MCF 10A (cell line): ENCODE measurements around the gene ADARB2. TPM values are rescaled to one million over a fixed set of nuclear protein-coding genes. Genes with fewer than 3 reads are reported as not detected.

Experiments used
- BruUV-seq: library from RNA; stranded (reverse); fragments of 400-500 nt; replicated peaks from 2 replicates; lab custom pipeline; 2021; lab: Mats Ljungman, UMichigan
- CTCF ChIA-PET: fragments of 300-600 bp; sonication (Branson Sonifier 250); formaldehyde crosslinking; extraction: SDS; loops from one replicate; lab custom pipeline; 2021; ENCODE audit warnings: antibody characterized with exemption, inconsistent platforms; lab: Yijun Ruan, JAX
- POLR2A ChIA-PET: fragments of 300-600, 350-650 bp; sonication (Branson Sonifier 250); formaldehyde crosslinking; extraction: SDS; loops from one replicate; lab custom pipeline; 2020; ENCODE audit warnings: antibody characterized with exemption, inconsistent platforms; lab: Yijun Ruan, JAX
- DNase-seq: peaks from one replicate; pipeline ENCODE4 v3.0.0-alpha.2; 2018; ENCODE audit not compliant: unreplicated experiment
- H3K27ac Mint-ChIP-seq: one replicate; pipeline ENCODE4 v1.8.0; 2022; ENCODE audit warnings: mild to moderate bottlenecking, low read depth, mixed read lengths; ENCODE audit not compliant: unreplicated experiment
- H3K27me3 Mint-ChIP-seq: one replicate; pipeline ENCODE4 v1.8.0; 2022; ENCODE audit warnings: mixed read lengths; ENCODE audit not compliant: insufficient read depth, unreplicated experiment
- H3K36me3 Mint-ChIP-seq: one replicate; pipeline ENCODE4 v1.8.0; 2022; ENCODE audit warnings: mild to moderate bottlenecking, moderate library complexity, mixed read lengths; ENCODE audit not compliant: insufficient read depth, unreplicated experiment
- H3K4me1 Mint-ChIP-seq: one replicate; pipeline ENCODE4 v1.8.0; 2022; ENCODE audit warnings: mixed read lengths; ENCODE audit not compliant: insufficient read depth, unreplicated experiment
- H3K4me3 Mint-ChIP-seq: one replicate; pipeline ENCODE4 v1.8.0; 2022; ENCODE audit warnings: mild to moderate bottlenecking, moderate library complexity, mixed read lengths; ENCODE audit not compliant: unreplicated experiment
- H3K9me3 Mint-ChIP-seq: one replicate; pipeline ENCODE4 v1.8.0; 2022; ENCODE audit warnings: mixed read lengths; ENCODE audit not compliant: unreplicated experiment
- intact Hi-C: fragments of 100-400 bp; cut with micrococcal nuclease; formaldehyde crosslinking; loops from 2 replicates; pipeline ENCODE4 v1.14.1; 2022
- total RNA-seq: library from RNA; stranded (reverse); gene quantifications from 2 replicates; pipeline ENCODE4 v1.2.3, GENCODE V29; 2022
- TF ChIP-seq, protein P1 (sequence below): fragments of 200-600 bp; IDR thresholded peaks from one replicate; pipeline ENCODE4 v1.8.0; 2022; ENCODE audit warnings: antibody characterized with exemption, mild to moderate bottlenecking; ENCODE audit not compliant: unreplicated experiment

Gene ADARB2
- total RNA-seq, 1 experiment from 2014 or later: 0.96 TPM

DNA sequence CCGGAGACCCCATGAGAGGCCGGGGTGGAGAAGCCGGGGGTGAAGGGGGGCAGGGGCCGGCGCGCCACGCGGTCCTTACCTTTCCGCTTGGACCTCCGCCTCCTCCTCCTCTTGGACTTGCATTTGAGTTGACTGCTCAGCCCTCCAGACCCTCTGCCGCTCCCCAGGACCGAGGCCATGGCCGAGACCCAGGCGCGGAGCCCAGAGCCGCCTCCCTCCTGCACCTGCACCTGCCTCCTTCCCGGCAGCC, 428 bp downstream of the ADARB2 start:
- CTCF ChIA-PET: interaction anchor here (0.6 to 1.5 kb wide), 3 partner anchors 10 to 972 kb away, joined by 4 read pairs; no protein-coding TSS in a partner anchor
- BruUV-seq: no TSS peak
- intact Hi-C loops: loop anchor here (5.0 to 10.0 kb wide), 3 partner anchors 238 to 768 kb away; no protein-coding TSS in a partner anchor
- TF ChIP-seq, protein P1, sequence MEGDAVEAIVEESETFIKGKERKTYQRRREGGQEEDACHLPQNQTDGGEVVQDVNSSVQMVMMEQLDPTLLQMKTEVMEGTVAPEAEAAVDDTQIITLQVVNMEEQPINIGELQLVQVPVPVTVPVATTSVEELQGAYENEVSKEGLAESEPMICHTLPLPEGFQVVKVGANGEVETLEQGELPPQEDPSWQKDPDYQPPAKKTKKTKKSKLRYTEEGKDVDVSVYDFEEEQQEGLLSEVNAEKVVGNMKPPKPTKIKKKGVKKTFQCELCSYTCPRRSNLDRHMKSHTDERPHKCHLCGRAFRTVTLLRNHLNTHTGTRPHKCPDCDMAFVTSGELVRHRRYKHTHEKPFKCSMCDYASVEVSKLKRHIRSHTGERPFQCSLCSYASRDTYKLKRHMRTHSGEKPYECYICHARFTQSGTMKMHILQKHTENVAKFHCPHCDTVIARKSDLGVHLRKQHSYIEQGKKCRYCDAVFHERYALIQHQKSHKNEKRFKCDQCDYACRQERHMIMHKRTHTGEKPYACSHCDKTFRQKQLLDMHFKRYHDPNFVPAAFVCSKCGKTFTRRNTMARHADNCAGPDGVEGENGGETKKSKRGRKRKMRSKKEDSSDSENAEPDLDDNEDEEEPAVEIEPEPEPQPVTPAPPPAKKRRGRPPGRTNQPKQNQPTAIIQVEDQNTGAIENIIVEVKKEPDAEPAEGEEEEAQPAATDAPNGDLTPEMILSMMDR: no peak
- no peak overlapping the region for H3K27ac Mint-ChIP-seq
- no peak for DNase-seq
- H3K9me3 Mint-ChIP-seq: no peaks in the 10 kb centered on the region
- H3K4me3 Mint-ChIP-seq: peak overlapping the region; percentile 88
- H3K36me3 Mint-ChIP-seq: no peaks in the 10 kb centered on the region
- H3K27me3 Mint-ChIP-seq: peaks cover 28% of the 10 kb centered on the region
- POLR2A ChIA-PET: interaction anchor here (0.6 to 3.6 kb wide), 21 partner anchors 8 to 1331 kb away, joined by 3 to 14 read pairs (median 4); partner anchors contain the start of gene IDI1
- H3K4me1 Mint-ChIP-seq: peaks cover 20% of the 10 kb centered on the region

DNA sequence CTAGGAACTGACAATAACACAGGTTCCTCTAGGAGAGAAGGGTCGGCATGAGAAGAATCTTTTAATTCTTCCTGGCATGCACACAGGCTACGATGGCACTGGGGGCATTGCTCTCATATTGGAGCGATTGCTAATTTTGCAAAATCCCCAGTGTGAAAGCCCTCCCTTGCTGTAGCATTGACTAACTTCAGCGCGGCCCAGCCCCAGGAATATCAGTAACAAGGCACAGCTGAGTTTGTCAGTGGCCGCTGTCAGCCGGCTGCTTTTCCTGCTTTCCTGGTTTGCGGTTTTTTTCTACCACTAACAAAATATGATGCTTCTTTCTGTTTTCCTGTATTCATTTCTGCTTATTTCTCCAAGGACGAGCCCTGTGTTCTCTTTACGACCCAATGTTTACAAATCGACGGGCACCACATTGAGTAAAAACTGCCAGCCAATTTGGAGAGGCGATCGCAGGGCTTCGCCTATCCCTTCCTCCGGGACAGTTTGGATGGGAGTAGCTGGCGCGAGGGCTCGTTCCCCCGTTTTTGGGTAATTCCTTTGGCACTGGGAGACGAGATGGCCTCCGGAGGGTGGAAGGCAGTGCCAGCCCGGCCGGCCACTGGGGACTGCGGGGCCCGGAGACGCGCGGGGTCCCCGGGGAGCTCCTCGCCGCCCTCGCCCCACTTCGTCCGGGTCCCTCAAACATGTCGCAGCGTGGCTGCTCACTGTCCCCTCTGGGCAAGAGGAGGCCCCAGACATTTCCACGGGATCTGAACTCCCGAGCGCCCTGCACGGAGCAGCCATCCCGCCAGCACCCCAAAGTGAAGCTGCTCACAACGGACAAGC, 967 bp downstream of the ADARB2 start:
- Mint-ChIP-seq H3K36me3 (no peaks in the 10 kb centered on the region), H3K27ac (no peak overlapping the region), H3K9me3 (no peaks in the 10 kb centered on the region), H3K4me3 (peak overlapping the region; percentile 88), H3K27me3 (peaks cover 26% of the 10 kb centered on the region), H3K4me1 (peaks cover 20% of the 10 kb centered on the region)
- TF ChIP-seq, protein P1: no peak
- no TSS peak for BruUV-seq
- POLR2A ChIA-PET: interaction anchor here (0.6 to 3.6 kb wide), 16 partner anchors 9 to 687 kb away, joined by 3 to 14 read pairs (median 5); partner anchors contain the start of gene IDI1
- CTCF ChIA-PET: interaction anchor here (0.6 to 1.5 kb wide), 2 partner anchors 20 to 973 kb away, joined by 4 read pairs; no protein-coding TSS in a partner anchor
- intact Hi-C loops: loop anchor here (5.0 to 10.0 kb wide), 3 partner anchors 238 to 768 kb away; no protein-coding TSS in a partner anchor
- DNase-seq: peak; percentile 39

DNA sequence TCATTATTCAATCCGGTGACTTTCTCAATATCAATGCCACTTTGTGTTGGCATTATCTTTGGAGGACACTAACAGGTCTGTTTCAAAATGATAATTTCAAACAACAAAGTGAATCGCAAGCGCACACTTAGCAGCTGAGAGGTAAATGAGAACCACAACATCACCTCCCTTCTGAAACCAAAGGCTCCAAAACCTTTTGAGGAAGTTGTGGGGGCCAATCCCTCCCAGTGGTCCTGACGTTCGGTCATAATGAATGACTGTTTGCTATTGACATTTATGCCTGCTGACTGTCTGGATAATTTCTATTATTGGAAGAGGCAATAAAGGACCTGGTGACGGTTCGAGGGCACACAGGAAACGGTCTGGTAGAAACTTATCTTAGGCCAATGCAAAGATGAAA, 1.8 kb downstream of the ADARB2 start:
- no peak overlapping the region for H3K27ac Mint-ChIP-seq
- ChIA-PET CTCF (interaction anchor here (1.0 to 1.5 kb wide), 2 partner anchors 19 kb away, joined by 3 to 4 read pairs; no protein-coding TSS in a partner anchor), POLR2A (interaction anchor here (1.3 to 3.6 kb wide), 5 partner anchors 8 to 23 kb away, joined by 4 to 14 read pairs (median 5); no protein-coding TSS in a partner anchor)
- H3K4me1 Mint-ChIP-seq: peaks cover 20% of the 10 kb centered on the region
- H3K27me3 Mint-ChIP-seq: peaks cover 18% of the 10 kb centered on the region
- no peak for DNase-seq
- no peaks in the 10 kb centered on the region for H3K36me3 Mint-ChIP-seq
- peak overlapping the region; percentile 88 for H3K4me3 Mint-ChIP-seq
- TSS peak; percentile 19 for BruUV-seq
- H3K9me3 Mint-ChIP-seq: no peaks in the 10 kb centered on the region
- TF ChIP-seq, protein P1: no peak
- intact Hi-C loops: loop anchor here (5.0 to 10.0 kb wide), 3 partner anchors 239 to 769 kb away; no protein-coding TSS in a partner anchor

- Mint-ChIP-seq H3K9me3 (no peaks in the 10 kb centered on the region), H3K4me3 (no peak overlapping the region), H3K27ac (no peak overlapping the region), H3K27me3 (peaks cover 5% of the 10 kb centered on the region), H3K4me1 (peaks cover 20% of the 10 kb centered on the region), H3K36me3 (no peaks in the 10 kb centered on the region)
- no TSS peak for BruUV-seq
- intact Hi-C loops: loop anchor here (10.0 kb wide), 2 partner anchors 241 to 771 kb away; no protein-coding TSS in a partner anchor
- CTCF ChIA-PET: interaction anchor here (0.6 kb wide), 1 partner anchor 1138 kb away, joined by 3 read pairs; no protein-coding TSS in a partner anchor
- no peak for DNase-seq
- TF ChIP-seq, protein P1: no peak
- POLR2A ChIA-PET: interaction anchor here (0.5 to 2.2 kb wide), 4 partner anchors 13 to 234 kb away, joined by 3 to 8 read pairs (median 4); no protein-coding TSS in a partner anchor
Measured at GRCh38 chr10:1734288-1734687, 3.0 kb downstream of the ADARB2 start.
